Retinal pigment epithelial cell (primary cell): Measurements from ENCODE around the gene UBXN1.

Experiments used
- DNase-seq: peaks from one replicate; pipeline ENCODE4 v3.0.0-alpha.2; 2010; ENCODE audit warnings: low read depth
- H3K4me3 ChIP-seq: 2 replicates; pipeline ENCODE4 v1.5.1; 2011; ENCODE audit warnings: mild to moderate bottlenecking, low read length, control low read depth, moderate library complexity
- TF ChIP-seq, protein P1 (sequence below): conservative IDR thresholded peaks from 2 replicates; pipeline ENCODE4 v1.5.1; 2011; ENCODE audit warnings: low read depth, low read length, control low read depth, inconsistent platforms

Gene UBXN1

DNA sequence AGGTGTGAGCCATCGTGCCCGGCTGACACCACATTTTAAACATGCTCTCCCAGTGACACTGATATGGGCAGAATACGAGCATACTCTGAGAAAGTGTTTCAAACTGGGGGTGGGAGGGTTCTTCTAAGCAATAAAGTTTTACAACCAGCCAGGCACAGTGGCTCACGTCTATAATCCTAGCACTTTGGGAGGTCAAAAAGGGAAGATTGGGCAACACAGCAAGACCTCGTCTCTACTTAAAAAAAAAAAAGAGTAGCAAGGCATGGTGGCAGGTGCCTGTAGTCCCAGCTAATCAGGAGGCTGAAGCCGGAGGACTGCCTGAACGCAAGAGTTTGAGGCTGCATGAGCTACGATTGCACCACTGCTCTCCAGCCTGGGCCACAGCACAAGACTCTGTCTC lies 34.7 kb downstream of the UBXN1 start:
- TF ChIP-seq, protein P1, sequence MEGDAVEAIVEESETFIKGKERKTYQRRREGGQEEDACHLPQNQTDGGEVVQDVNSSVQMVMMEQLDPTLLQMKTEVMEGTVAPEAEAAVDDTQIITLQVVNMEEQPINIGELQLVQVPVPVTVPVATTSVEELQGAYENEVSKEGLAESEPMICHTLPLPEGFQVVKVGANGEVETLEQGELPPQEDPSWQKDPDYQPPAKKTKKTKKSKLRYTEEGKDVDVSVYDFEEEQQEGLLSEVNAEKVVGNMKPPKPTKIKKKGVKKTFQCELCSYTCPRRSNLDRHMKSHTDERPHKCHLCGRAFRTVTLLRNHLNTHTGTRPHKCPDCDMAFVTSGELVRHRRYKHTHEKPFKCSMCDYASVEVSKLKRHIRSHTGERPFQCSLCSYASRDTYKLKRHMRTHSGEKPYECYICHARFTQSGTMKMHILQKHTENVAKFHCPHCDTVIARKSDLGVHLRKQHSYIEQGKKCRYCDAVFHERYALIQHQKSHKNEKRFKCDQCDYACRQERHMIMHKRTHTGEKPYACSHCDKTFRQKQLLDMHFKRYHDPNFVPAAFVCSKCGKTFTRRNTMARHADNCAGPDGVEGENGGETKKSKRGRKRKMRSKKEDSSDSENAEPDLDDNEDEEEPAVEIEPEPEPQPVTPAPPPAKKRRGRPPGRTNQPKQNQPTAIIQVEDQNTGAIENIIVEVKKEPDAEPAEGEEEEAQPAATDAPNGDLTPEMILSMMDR, result no peak
- DNase-seq, result no peak

DNA sequence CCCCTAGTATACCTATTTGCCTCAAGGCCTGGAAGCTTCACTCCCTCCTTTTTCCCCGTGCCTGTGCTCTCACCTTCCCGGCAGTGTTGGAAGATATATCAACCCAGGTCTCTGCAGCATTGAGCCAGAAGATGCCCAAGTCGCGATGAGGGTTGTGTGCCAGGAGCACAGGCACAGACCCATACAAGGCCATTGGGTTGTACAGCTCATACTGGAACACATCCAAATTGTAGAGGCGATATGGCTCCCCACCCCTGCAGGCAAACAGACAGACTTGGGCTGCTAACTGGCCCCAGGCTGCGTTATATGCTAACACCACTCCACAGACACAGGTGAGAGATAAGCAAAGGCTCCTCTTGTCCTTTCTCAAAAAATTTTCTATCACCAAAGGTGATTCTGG lies 46.4 kb downstream of the UBXN1 start:
- DNase-seq, result no peak
- TF ChIP-seq, protein P1, result no peak
- no peak overlapping the region for H3K4me3 ChIP-seq

More for the DNA sequence above, 34.7 kb downstream of the UBXN1 start:
- H3K4me3 ChIP-seq, result no peak overlapping the region

DNA sequence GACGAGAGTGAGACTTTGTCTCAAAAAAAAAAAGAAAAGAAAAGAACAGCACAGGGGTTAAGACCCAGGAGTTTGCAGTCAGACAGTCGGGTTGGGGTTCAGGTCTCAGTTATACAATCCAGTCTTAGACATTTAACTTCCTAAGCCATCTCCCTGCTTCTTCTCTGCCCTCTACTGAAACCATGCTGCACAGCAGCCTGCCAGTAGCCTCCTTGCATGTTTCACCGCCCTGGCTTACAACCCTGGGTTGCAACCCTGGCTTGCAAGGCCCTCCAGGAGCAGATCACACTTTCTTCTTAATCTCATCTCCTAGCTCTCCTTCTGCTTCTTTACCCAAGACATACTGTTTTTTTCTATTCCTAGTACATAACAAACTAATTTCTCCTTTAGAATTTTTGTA lies 51.2 kb downstream of the UBXN1 start:
- TF ChIP-seq, protein P1, result no peak
- no peak overlapping the region for H3K4me3 ChIP-seq
- DNase-seq, result no peak
